ENCODE data around the gene AKT3.

DNA sequence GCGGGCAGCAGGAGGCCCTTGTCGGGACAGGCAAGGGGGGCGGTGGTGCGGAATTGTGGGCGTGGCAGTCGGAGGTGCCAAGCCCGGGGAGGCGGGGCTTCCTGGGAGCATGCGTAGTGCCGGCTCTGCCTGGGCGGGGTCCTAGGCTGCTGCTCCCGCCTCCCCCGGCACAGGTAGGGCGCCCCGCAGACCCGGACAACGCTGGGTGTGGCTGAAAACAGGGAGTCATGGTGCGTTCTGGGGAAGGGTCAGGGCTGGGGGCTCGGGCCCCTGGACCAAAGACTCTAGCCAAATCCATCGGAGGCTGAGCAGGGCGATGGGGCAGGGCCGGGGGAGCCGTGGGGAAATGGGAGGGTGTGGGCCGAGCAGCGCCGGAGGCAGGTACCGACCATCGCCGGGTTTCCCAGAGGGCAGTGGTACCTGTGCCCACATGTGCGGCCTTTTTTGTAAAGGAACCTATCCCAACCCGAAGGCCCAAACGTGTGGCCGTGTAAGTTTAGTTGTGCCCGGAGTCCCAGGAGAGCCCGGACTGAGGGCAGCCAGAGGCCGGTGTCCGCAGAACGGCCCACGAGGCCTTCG, 362.3 kb downstream of the AKT3 start:
- no peak for TF ChIP-seq POLR2AphosphoS5 (IDR thresholded peaks at IDR 0.05)
- TF ChIP-seq EP300 (IDR thresholded peaks at IDR 0.05) = no peak

Data from upper lobe of left lung (tissue), 4 donors.